Glutamatergic neuron (in vitro differentiated cells): ENCODE data around the gene NXPH3. TPM values are rescaled to one million over a fixed set of nuclear protein-coding genes. Genes with fewer than 3 reads are reported as not detected.

Experiments
- DNase-seq: peaks from one replicate; pipeline ENCODE4 v3.0.0; 2022
- H3K27ac Mint-ChIP-seq: one replicate; pipeline ENCODE4 v1.8.0; 2020; ENCODE audit warnings: mild to moderate bottlenecking, mixed read lengths, inconsistent platforms; ENCODE audit not compliant: unreplicated experiment
- H3K27me3 Mint-ChIP-seq: one replicate; pipeline ENCODE4 v1.8.0; 2020; ENCODE audit warnings: mild to moderate bottlenecking, moderate library complexity, mixed read lengths, inconsistent platforms; ENCODE audit not compliant: unreplicated experiment
- H3K36me3 Mint-ChIP-seq: one replicate; pipeline ENCODE4 v1.8.0; 2020; ENCODE audit warnings: mild to moderate bottlenecking, mixed read lengths, inconsistent platforms; ENCODE audit not compliant: unreplicated experiment
- H3K4me1 Mint-ChIP-seq: one replicate; pipeline ENCODE4 v1.8.0; 2020; ENCODE audit warnings: mild to moderate bottlenecking, low read depth, mixed read lengths, inconsistent platforms; ENCODE audit not compliant: unreplicated experiment
- H3K4me3 Mint-ChIP-seq: one replicate; pipeline ENCODE4 v1.8.0; 2020; ENCODE audit warnings: mild to moderate bottlenecking, mixed read lengths, inconsistent platforms; ENCODE audit not compliant: unreplicated experiment
- H3K9me3 Mint-ChIP-seq: one replicate; pipeline ENCODE4 v1.8.0; 2020; ENCODE audit warnings: mild to moderate bottlenecking, moderate library complexity, mixed read lengths, inconsistent platforms; ENCODE audit not compliant: unreplicated experiment
- CTCF ChIP-seq: fragments of 200-600 bp; sonication (generic); IDR thresholded peaks from one replicate; pipeline ENCODE4 v1.5.0; 2021; ENCODE audit not compliant: partially characterized antibody, unreplicated experiment
- total RNA-seq: library from RNA; stranded (reverse); fragmentation: NEBNext Ultra II Directional; extraction: Animal tissue kit (Norgen Biotek cat#: 25700); gene quantifications from one replicate; pipeline ENCODE4 v1.2.1, GENCODE V29; 2021; ENCODE audit not compliant: unreplicated experiment

Gene NXPH3
- total RNA-seq, 1 donor from 2014 or later: 2.0 TPM

GRCh38 chr17:49616601-49617131 is 41.0 kb downstream of the NXPH3 start:
- Mint-ChIP-seq H3K27me3 (peaks cover 1% of the 10 kb centered on the region), H3K36me3 (no peaks in the 10 kb centered on the region), H3K9me3 (no peaks in the 10 kb centered on the region), H3K27ac (no peak overlapping the region), H3K4me3 (no peak overlapping the region), H3K4me1 (no peaks in the 10 kb centered on the region)
- no peak for TF ChIP-seq CTCF
- DNase-seq: no peak

GRCh38 chr17:49618028-49618611 is 42.4 kb downstream of the NXPH3 start:
- Mint-ChIP-seq H3K36me3 (no peaks in the 10 kb centered on the region), H3K9me3 (no peaks in the 10 kb centered on the region), H3K4me3 (no peak overlapping the region), H3K27me3 (peaks cover 1% of the 10 kb centered on the region), H3K27ac (no peak overlapping the region), H3K4me1 (no peaks in the 10 kb centered on the region)
- no peak for TF ChIP-seq CTCF
- DNase-seq: no peak

GRCh38 chr17:49621420-49621819 is 45.7 kb downstream of the NXPH3 start:
- H3K4me1 Mint-ChIP-seq: no peaks in the 10 kb centered on the region
- H3K9me3 Mint-ChIP-seq: no peaks in the 10 kb centered on the region
- peaks cover 4% of the 10 kb centered on the region for H3K27me3 Mint-ChIP-seq
- H3K27ac Mint-ChIP-seq: no peak overlapping the region
- H3K4me3 Mint-ChIP-seq: no peak overlapping the region
- DNase-seq: no peak
- no peaks in the 10 kb centered on the region for H3K36me3 Mint-ChIP-seq
- no peak for TF ChIP-seq CTCF

GRCh38 chr17:49621946-49622529 is 46.4 kb downstream of the NXPH3 start:
- Mint-ChIP-seq H3K9me3 (no peaks in the 10 kb centered on the region), H3K27ac (no peak overlapping the region), H3K4me1 (no peaks in the 10 kb centered on the region), H3K4me3 (no peak overlapping the region), H3K27me3 (peaks cover 3% of the 10 kb centered on the region), H3K36me3 (no peaks in the 10 kb centered on the region)
- DNase-seq: no peak
- TF ChIP-seq CTCF: no peak

- Mint-ChIP-seq H3K4me1 (peaks cover 5% of the 10 kb centered on the region), H3K36me3 (no peaks in the 10 kb centered on the region), H3K27me3 (peaks cover 3% of the 10 kb centered on the region), H3K9me3 (no peaks in the 10 kb centered on the region), H3K27ac (no peak overlapping the region), H3K4me3 (no peak overlapping the region)
- DNase-seq: no peak
- TF ChIP-seq CTCF: no peak
These were observed 49.2 kb downstream of the NXPH3 start for GRCh38 chr17:49624896-49625295.
